Endothelial cell of umbilical vein (primary cell): Measurements from ENCODE around the gene MVB12B. TPM values are rescaled to one million over a fixed set of nuclear protein-coding genes. Genes with fewer than 3 reads are reported as not detected.
A peak's percentile ranks its signal among the peaks of the same experiment; 100 is the strongest.

Experiments
- BruUV-seq: library from RNA; stranded (reverse); fragments of 400-500 nt; replicated peaks from 2 replicates; lab custom pipeline; 2021; lab: Mats Ljungman, UMichigan
- CTCF ChIA-PET: fragments of 300-600, 350-600 bp; sonication (Branson Sonifier 250); formaldehyde crosslinking; loops from one replicate; lab custom pipeline; 2021; ENCODE audit warnings: antibody characterized with exemption, inconsistent platforms; lab: Charles Lee
- POLR2A ChIA-PET: fragments of 300-600, 350-600 bp; sonication (Branson Sonifier 250); formaldehyde crosslinking; loops from one replicate; lab custom pipeline; 2021; ENCODE audit warnings: antibody characterized with exemption, inconsistent platforms; lab: Charles Lee
- DNase-seq: peaks from one replicate; pipeline ENCODE4 v3.0.0-alpha.2; 2011; ENCODE audit warnings: low read depth, low spot score
- FAIRE-seq: peaks from 2 replicates; lab custom pipeline; 2011; peaks lifted over from hg19 to GRCh38; lab: Jason Lieb, UNC
- H2AFZ ChIP-seq: 2 replicates; pipeline ENCODE4 v1.6.0; 2012; ENCODE audit warnings: low read depth, low read length, control low read depth, inconsistent platforms
- H3K27ac ChIP-seq: 2 replicates; pipeline ENCODE4 v1.5.1; 2011; ENCODE audit warnings: low read depth, mild to moderate bottlenecking, control low read depth, low read length, moderate library complexity; ENCODE audit not compliant: insufficient read depth
- H3K27me3 ChIP-seq, 2 experiments: 2 replicates each; pipeline versions ENCODE4 v1.6.0 to v1.6.1; 2011; ENCODE audit warnings: low read length in 2 of 2, mixed read lengths in 1 of 2; ENCODE audit not compliant: control insufficient read depth in 2 of 2, insufficient read depth in 2 of 2
- H3K36me3 ChIP-seq, 2 experiments: 2 replicates in 1 of 2; 3 replicates in 1 of 2; pipeline ENCODE4 v1.5.1; 2011; ENCODE audit warnings: low read length in 2 of 2, mild to moderate bottlenecking in 1 of 2, moderate library complexity in 1 of 2; ENCODE audit not compliant: control insufficient read depth in 2 of 2, insufficient read depth in 2 of 2; ENCODE audit errors: extremely low read depth in 1 of 2
- H3K4me1 ChIP-seq: 3 replicates; pipeline ENCODE4 v1.5.1; 2011; ENCODE audit warnings: mild to moderate bottlenecking, low read length; ENCODE audit not compliant: control insufficient read depth, insufficient read depth; ENCODE audit errors: extremely low read depth
- H3K4me2 ChIP-seq: 2 replicates; pipeline ENCODE4 v1.6.1; 2011; ENCODE audit warnings: low read length, control low read depth, mixed read lengths; ENCODE audit not compliant: insufficient read depth
- H3K4me3 ChIP-seq, 3 experiments: fragments of 200-600 bp in 1 of 3; sonication (generic), shearing (Covaris generic) in 1 of 3; replicated peaks in 1 of 3; 2 replicates each; pipeline ENCODE4 v1.5.1; 2011 to 2016; ENCODE audit warnings: control low read depth in 3 of 3, low read length in 3 of 3, mild to moderate bottlenecking in 2 of 3, inconsistent platforms in 1 of 3, low read depth in 1 of 3, moderate library complexity in 1 of 3; ENCODE audit not compliant: insufficient read depth in 1 of 3
- H3K79me2 ChIP-seq: 2 replicates; pipeline ENCODE4 v1.6.0; 2012; ENCODE audit warnings: low read length, inconsistent platforms; ENCODE audit not compliant: control insufficient read depth, insufficient read depth
- H3K9ac ChIP-seq: replicated peaks from 2 replicates; pipeline ENCODE3; 2011; ENCODE audit warnings: low read length, control low read depth; ENCODE audit not compliant: insufficient read depth; ENCODE audit errors: extremely low read depth
- H3K9me1 ChIP-seq: replicated peaks from 3 replicates; pipeline ENCODE4 v1.6.0; 2011; ENCODE audit warnings: mild to moderate bottlenecking, low read length; ENCODE audit not compliant: control insufficient read depth, insufficient read depth; ENCODE audit errors: extremely low read depth
- H3K9me3 ChIP-seq: replicated peaks from 2 replicates; pipeline ENCODE4 v1.5.1; 2012; ENCODE audit warnings: low read length, inconsistent platforms; ENCODE audit not compliant: control insufficient read depth, insufficient read depth
- H4K20me1 ChIP-seq: replicated peaks from 2 replicates; pipeline ENCODE3; 2011; ENCODE audit warnings: mild to moderate bottlenecking, low read length; ENCODE audit not compliant: control insufficient read depth, insufficient read depth; ENCODE audit errors: extremely low read depth
- CTCF ChIP-seq, 2 donors: IDR thresholded peaks; 1 replicate in 1 of 2; 2 replicates in 1 of 2; pipeline ENCODE4 v1.5.1; 2011; ENCODE audit warnings: low read length in 2 of 2, mild to moderate bottlenecking in 2 of 2, moderate library complexity in 2 of 2, control low read depth in 1 of 2, inconsistent platforms in 1 of 2, low read depth in 1 of 2; ENCODE audit not compliant: insufficient read depth in 1 of 2; ENCODE audit errors: extremely low read depth in 1 of 2
- MAX ChIP-seq: IDR thresholded peaks from 2 replicates; pipeline ENCODE4 v1.6.1; 2011; ENCODE audit not compliant: insufficient read depth, insufficient read length
- dilution Hi-C: fragments of 300-500 bp; cut with MboI; formaldehyde crosslinking; loops from one replicate; pipeline ENCODE4 v1.15.0; 2019; ENCODE audit warnings: low sequenced_read_pairs; ENCODE audit not compliant: extremely low pct_ligation_motif_present
- intact Hi-C: fragments of 100-400 bp; cut with micrococcal nuclease; formaldehyde crosslinking; loops from one replicate; pipeline ENCODE4 v1.10.0; 2022
- polyA plus RNA-seq, 4 experiments: library from polyadenylated mRNA; depleted of rRNA in 3 of 4; stranded (reverse) in 3 of 4; unstranded in 1 of 4; fragments of >200 nt; gene quantifications; 2 replicates each; pipeline versions ENCODE4 v1.2.1 to v1.2.3, GENCODE V29; 2011 to 2012; ENCODE audit warnings: missing spikeins in 1 of 4
- total RNA-seq: library from RNA; stranded (reverse); gene quantifications from 2 replicates; pipeline ENCODE4 v1.2.3, GENCODE V29; 2021

Gene MVB12B
- total and polyA plus RNA-seq, 2 donors (not counting 3 experiments of a cell fraction or from before 2014, with no cell fraction given) = 6.6 to 17.3 TPM

- no peaks in the 10 kb centered on the region for H3K9me3 ChIP-seq
- H3K27ac ChIP-seq = no peak overlapping the region
- no TSS peak for BruUV-seq
- H3K27me3 ChIP-seq = peaks cover 0 to 4% of the 10 kb centered on the region in 2 experiments
- no peaks in the 10 kb centered on the region for H4K20me1 ChIP-seq
- FAIRE-seq (peak; percentile 82), DNase-seq (peak; percentile 68)
- no peaks in the 10 kb centered on the region for H3K9me1 ChIP-seq
- H3K36me3 ChIP-seq = no peaks in the 10 kb centered on the region
- H3K4me3 ChIP-seq = no peak overlapping the region
- CTCF ChIA-PET = interaction anchor here (1.0 to 6.2 kb wide), 12 partner anchors 12 to 894 kb away, joined by 3 to 188 read pairs (median 6); partner anchors contain the start of gene MVB12B
- no peaks in the 10 kb centered on the region for H3K4me1 ChIP-seq
- no peak for TF ChIP-seq MAX
- TF ChIP-seq CTCF (IDR thresholded peaks at IDR 0.05; ENCODE audit: extremely low read depth in 1 of 2, insufficient read depth in 1 of 2, low read depth in 1 of 2, low read length in 2 of 2) = peak; percentile 68 to 79
- H2AFZ ChIP-seq = no peak overlapping the region
- no peak overlapping the region for H3K9ac ChIP-seq
- H3K4me2 ChIP-seq = no peak overlapping the region
- no peaks in the 10 kb centered on the region for H3K79me2 ChIP-seq
- intact Hi-C loops (loop anchor here (1.0 kb wide), 4 partner anchors 84 to 894 kb away; no protein-coding TSS in a partner anchor), dilution Hi-C loops (no loop called here)
- POLR2A ChIA-PET = no interaction called here
These were observed 24.5 kb upstream of the MVB12B start for GRCh38 chr9:126301985-126302603.

GRCh38 chr9:126302730-126303129 is 23.9 kb upstream of the MVB12B start:
- Histone ChIP-seq H3K4me2 (no peak overlapping the region), H3K36me3 (no peaks in the 10 kb centered on the region), H3K9ac (no peak overlapping the region), H3K27me3 (peaks cover 0 to 4% of the 10 kb centered on the region in 2 experiments), H3K9me3 (no peaks in the 10 kb centered on the region), H3K4me3 (no peak overlapping the region), H3K27ac (no peak overlapping the region), H3K9me1 (no peaks in the 10 kb centered on the region), H2AFZ (no peak overlapping the region), H3K4me1 (no peaks in the 10 kb centered on the region), H4K20me1 (no peaks in the 10 kb centered on the region), H3K79me2 (no peaks in the 10 kb centered on the region)
- ChIA-PET POLR2A (no interaction called here), CTCF (interaction anchor here (1.0 to 6.2 kb wide), 12 partner anchors 12 to 895 kb away, joined by 3 to 188 read pairs (median 6); partner anchors contain the start of gene MVB12B)
- dilution Hi-C loops = no loop called here
- no TSS peak for BruUV-seq
- DNase-seq = no peak
- no peak for TF ChIP-seq CTCF (IDR thresholded peaks at IDR 0.05; ENCODE audit: extremely low read depth in 1 of 2, insufficient read depth in 1 of 2, low read depth in 1 of 2, low read length in 2 of 2)
- intact Hi-C loops = loop anchor here (1.0 kb wide), 4 partner anchors 84 to 894 kb away; no protein-coding TSS in a partner anchor
- FAIRE-seq = no peak
